Neuronal stem cell (in vitro differentiated cells): ENCODE measurements around the gene MLLT3. TPM values are rescaled to one million over a fixed set of nuclear protein-coding genes. Genes with fewer than 3 reads are reported as not detected.

ENCODE experiments used
- DNase-seq: peaks from one replicate; pipeline ENCODE4 v3.0.0-alpha.2; 2013; ENCODE audit warnings: low spot score
- H2AFZ ChIP-seq: one replicate; pipeline ENCODE4 v1.6.1; 2013; ENCODE audit warnings: mild to moderate bottlenecking, low read length, inconsistent platforms
- H2AK5ac ChIP-seq: 2 replicates; pipeline ENCODE4 v1.6.1; 2013; ENCODE audit warnings: low read depth, mild to moderate bottlenecking, inconsistent platforms, low read length, moderate library complexity, mixed read lengths
- H2BK120ac ChIP-seq: 2 replicates; pipeline ENCODE4 v1.6.1; 2013; ENCODE audit warnings: low read depth, mild to moderate bottlenecking, inconsistent platforms, low read length, moderate library complexity, mixed read lengths
- H2BK12ac ChIP-seq: one replicate; pipeline ENCODE4 v1.6.1; 2013; ENCODE audit warnings: low read length, inconsistent platforms
- H2BK15ac ChIP-seq: 2 replicates; pipeline ENCODE4 v1.6.1; 2013; ENCODE audit warnings: mild to moderate bottlenecking, low read length, inconsistent platforms, mixed read lengths
- H2BK5ac ChIP-seq: one replicate; pipeline ENCODE4 v1.6.1; 2013; ENCODE audit warnings: inconsistent platforms, mild to moderate bottlenecking, low read length, moderate library complexity
- H3K14ac ChIP-seq: one replicate; pipeline ENCODE4 v1.6.1; 2013; ENCODE audit warnings: low read length, inconsistent platforms
- H3K18ac ChIP-seq: 2 replicates; pipeline ENCODE4 v1.6.1; 2013; ENCODE audit warnings: low read length, inconsistent platforms
- H3K23ac ChIP-seq: 2 replicates; pipeline ENCODE4 v1.6.1; 2013; ENCODE audit warnings: low read depth, mild to moderate bottlenecking, mixed read lengths, low read length, inconsistent platforms; ENCODE audit not compliant: poor library complexity
- H3K27ac ChIP-seq: replicated peaks from 3 replicates; pipeline ENCODE4 v1.5.1; 2013; ENCODE audit warnings: low read length, inconsistent platforms
- H3K27me3 ChIP-seq, 3 experiments: 2 replicates each; pipeline ENCODE4 v1.6.1; 2013; ENCODE audit warnings: low read length in 3 of 3, mild to moderate bottlenecking in 2 of 3, inconsistent platforms in 1 of 3, low read depth in 1 of 3, mixed read lengths in 1 of 3, moderate library complexity in 1 of 3; ENCODE audit not compliant: control insufficient read depth in 3 of 3, insufficient read depth in 3 of 3
- H3K36me3 ChIP-seq, 2 donors: replicated peaks in 1 of 2; 2 replicates each; pipeline ENCODE4 v1.6.1; 2013; ENCODE audit warnings: low read length in 2 of 2; ENCODE audit not compliant: control insufficient read depth in 2 of 2, insufficient read depth in 2 of 2
- H3K4ac ChIP-seq: 2 replicates; pipeline ENCODE4 v1.6.1; 2013; ENCODE audit warnings: inconsistent platforms, mild to moderate bottlenecking, low read length, moderate library complexity
- H3K4me1 ChIP-seq, 2 donors: 1 replicate in 1 of 2; 2 replicates in 1 of 2; pipeline ENCODE4 v1.6.1; 2013; ENCODE audit warnings: low read length in 2 of 2, low read depth in 1 of 2; ENCODE audit not compliant: control insufficient read depth in 2 of 2, insufficient read depth in 1 of 2
- H3K4me2 ChIP-seq: one replicate; pipeline ENCODE4 v1.6.1; 2013; ENCODE audit warnings: mild to moderate bottlenecking, low read length, inconsistent platforms; ENCODE audit not compliant: insufficient read depth, poor library complexity, severe bottlenecking
- H3K4me3 ChIP-seq, 2 donors: 2 replicates each; pipeline ENCODE4 v1.5.1; 2013; ENCODE audit warnings: low read length in 2 of 2, mild to moderate bottlenecking in 2 of 2, inconsistent platforms in 1 of 2, moderate library complexity in 1 of 2
- H3K79me1 ChIP-seq: one replicate; pipeline ENCODE4 v1.6.1; 2013; ENCODE audit warnings: low read depth, mild to moderate bottlenecking, inconsistent platforms, low read length, moderate library complexity
- H3K9ac ChIP-seq: one replicate; pipeline ENCODE4 v1.6.1; 2013; ENCODE audit warnings: mild to moderate bottlenecking, low read depth, low read length, inconsistent platforms; ENCODE audit not compliant: poor library complexity
- H3K9me3 ChIP-seq, 2 donors: replicated peaks in 1 of 2; 2 replicates each; pipeline versions ENCODE3 to v1.6.1; 2013; ENCODE audit warnings: low read length in 2 of 2, mild to moderate bottlenecking in 2 of 2, inconsistent platforms in 1 of 2, low read depth in 1 of 2, mixed read lengths in 1 of 2, moderate library complexity in 1 of 2; ENCODE audit not compliant: control insufficient read depth in 2 of 2, insufficient read depth in 1 of 2
- H4K8ac ChIP-seq: one replicate; pipeline ENCODE4 v1.6.1; 2013; ENCODE audit warnings: low read depth, mild to moderate bottlenecking, inconsistent platforms, low read length, moderate library complexity
- H4K91ac ChIP-seq: one replicate; pipeline ENCODE4 v1.6.1; 2013; ENCODE audit warnings: low read length, low read depth, mild to moderate bottlenecking, inconsistent platforms; ENCODE audit not compliant: poor library complexity
- WGBS, 2 donors: extraction: QIAGEN DNeasy Blood & Tissue Kit; methylation state at CpG; one replicate each; pipeline ENCODE4 v1.1.7; 2013; ENCODE audit warnings: missing lambda C conversion rate in 2 of 2, mixed read lengths in 1 of 2; ENCODE audit not compliant: insufficient read length in 2 of 2, insufficient replicate concordance in 1 of 2; ENCODE audit errors: extremely low coverage in 2 of 2; 5-methylcytosine and 5-hydroxymethylcytosine counted together
- small RNA-seq: library from polyadenylated mRNA; stranded (forward); fragments of <200 nt; extraction: miRNeasy Mini kit (QIAGEN cat#:217004); gene quantifications from one replicate; pipeline ENCODE3, GENCODE V24; 2013; ENCODE audit not compliant: insufficient read depth

MLLT3 gene

GRCh38 chr9:20294046-20294750 is 328.1 kb downstream of the MLLT3 start:
- no peak overlapping the region for H2BK5ac ChIP-seq
- peak overlapping the region; percentile 20 for H3K18ac ChIP-seq
- H3K4me1 ChIP-seq, result peaks cover 3 to 11% of the 10 kb centered on the region in 2 donors
- H4K91ac ChIP-seq, result no peak overlapping the region
- H2AK5ac ChIP-seq, result no peak overlapping the region
- no peak overlapping the region for H2AFZ ChIP-seq
- no peak overlapping the region for H3K4ac ChIP-seq
- H3K4me2 ChIP-seq, result no peak overlapping the region
- DNase-seq, result no peak
- no peak overlapping the region for H4K8ac ChIP-seq
- H3K79me1 ChIP-seq, result no peaks in the 10 kb centered on the region
- H3K27me3 ChIP-seq, result no peaks in the 10 kb centered on the region
- no peak overlapping the region for H2BK12ac ChIP-seq
- no peak overlapping the region for H3K14ac ChIP-seq
- H3K36me3 ChIP-seq, result no peaks in the 10 kb centered on the region
- no peak overlapping the region for H2BK120ac ChIP-seq
- no CpG with 5 or more reads among the region's 6 CpGs for WGBS, 2 donors
- peak overlapping the region in 1 of 2 donors; percentile 13 for H3K4me3 ChIP-seq
- H2BK15ac ChIP-seq, result no peak overlapping the region
- H3K9me3 ChIP-seq, result no peaks in the 10 kb centered on the region
- no peak overlapping the region for H3K23ac ChIP-seq
- H3K27ac ChIP-seq, result no peak overlapping the region
- H3K9ac ChIP-seq, result no peak overlapping the region

GRCh38 chr9:20292002-20292401 is 330.3 kb downstream of the MLLT3 start:
- no peak overlapping the region for H3K4ac ChIP-seq
- H2AFZ ChIP-seq, result no peak overlapping the region
- H3K4me2 ChIP-seq, result no peak overlapping the region
- DNase-seq, result no peak
- no peak overlapping the region for H2BK5ac ChIP-seq
- H3K4me1 ChIP-seq, result peaks cover 3 to 11% of the 10 kb centered on the region in 2 donors
- no peak overlapping the region for H3K27ac ChIP-seq
- no peaks in the 10 kb centered on the region for H3K27me3 ChIP-seq
- H3K18ac ChIP-seq, result no peak overlapping the region
- H2BK15ac ChIP-seq, result no peak overlapping the region
- H2AK5ac ChIP-seq, result no peak overlapping the region
- WGBS, 2 donors, result no CpG with 5 or more reads among the region's 4 CpGs
- H3K36me3 ChIP-seq, result no peaks in the 10 kb centered on the region
- H4K91ac ChIP-seq, result peak overlapping the region; percentile 16
- no peak overlapping the region for H3K23ac ChIP-seq
- no peak overlapping the region for H3K4me3 ChIP-seq
- H3K9me3 ChIP-seq, result peaks cover 0 to 2% of the 10 kb centered on the region in 2 donors
- H3K9ac ChIP-seq, result no peak overlapping the region
- no peak overlapping the region for H3K14ac ChIP-seq
- H3K79me1 ChIP-seq, result no peaks in the 10 kb centered on the region
- H4K8ac ChIP-seq, result no peak overlapping the region
- H2BK120ac ChIP-seq, result no peak overlapping the region
- no peak overlapping the region for H2BK12ac ChIP-seq

Small RNA genes within 50 kb of the gene (small RNA-seq; reads per million reads assigned to genes)
- gene MIR4473 (8.3 reads per million, percentile 47 among the genes with 10 or more reads in this experiment), gene MIR4474 (1.2 reads per million), gene RNU4-26P (not detected)
